ENCODE measurements around the gene PTGES. TPM values are rescaled to one million over a fixed set of nuclear protein-coding genes. Genes with fewer than 3 reads are reported as not detected.

Gene PTGES
- total RNA-seq, 1 experiment from 2014 or later: 2.5 TPM

DNA sequence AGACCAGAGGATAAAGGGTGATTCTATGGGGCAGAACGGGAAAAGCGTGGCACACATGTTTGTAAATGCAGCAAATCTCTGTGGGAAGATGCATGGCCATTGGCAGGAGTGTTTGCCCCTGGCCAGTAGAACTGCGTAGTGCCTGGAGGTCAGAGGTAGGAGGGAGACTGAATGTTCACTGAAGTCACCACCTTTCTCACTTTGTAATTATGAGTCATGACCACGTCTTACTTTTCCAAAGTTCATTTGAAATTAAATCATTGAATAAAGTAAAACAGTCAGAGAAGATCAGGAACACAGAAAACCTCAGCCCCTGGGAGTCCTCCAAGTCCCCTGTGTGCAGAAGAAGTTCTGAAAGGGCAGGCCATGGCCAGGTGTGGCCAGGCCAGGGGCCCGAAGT, 4.6 kb downstream of the PTGES start:
- H3K36me3 Mint-ChIP-seq: no peaks in the 10 kb centered on the region
- H3K27me3 Mint-ChIP-seq (ENCODE audit: low read depth): no peaks in the 10 kb centered on the region
- H3K4me1 Mint-ChIP-seq: peaks cover 14% of the 10 kb centered on the region
- H3K9me3 Mint-ChIP-seq: no peaks in the 10 kb centered on the region
- TF ChIP-seq ZNF416 (CRISPR knock-in tag; IDR thresholded peaks at IDR 0.05) (no peak), JUN (CRISPR knock-in tag; IDR thresholded peaks at IDR 0.05) (no peak)
- TF ChIP-seq, protein P1, sequence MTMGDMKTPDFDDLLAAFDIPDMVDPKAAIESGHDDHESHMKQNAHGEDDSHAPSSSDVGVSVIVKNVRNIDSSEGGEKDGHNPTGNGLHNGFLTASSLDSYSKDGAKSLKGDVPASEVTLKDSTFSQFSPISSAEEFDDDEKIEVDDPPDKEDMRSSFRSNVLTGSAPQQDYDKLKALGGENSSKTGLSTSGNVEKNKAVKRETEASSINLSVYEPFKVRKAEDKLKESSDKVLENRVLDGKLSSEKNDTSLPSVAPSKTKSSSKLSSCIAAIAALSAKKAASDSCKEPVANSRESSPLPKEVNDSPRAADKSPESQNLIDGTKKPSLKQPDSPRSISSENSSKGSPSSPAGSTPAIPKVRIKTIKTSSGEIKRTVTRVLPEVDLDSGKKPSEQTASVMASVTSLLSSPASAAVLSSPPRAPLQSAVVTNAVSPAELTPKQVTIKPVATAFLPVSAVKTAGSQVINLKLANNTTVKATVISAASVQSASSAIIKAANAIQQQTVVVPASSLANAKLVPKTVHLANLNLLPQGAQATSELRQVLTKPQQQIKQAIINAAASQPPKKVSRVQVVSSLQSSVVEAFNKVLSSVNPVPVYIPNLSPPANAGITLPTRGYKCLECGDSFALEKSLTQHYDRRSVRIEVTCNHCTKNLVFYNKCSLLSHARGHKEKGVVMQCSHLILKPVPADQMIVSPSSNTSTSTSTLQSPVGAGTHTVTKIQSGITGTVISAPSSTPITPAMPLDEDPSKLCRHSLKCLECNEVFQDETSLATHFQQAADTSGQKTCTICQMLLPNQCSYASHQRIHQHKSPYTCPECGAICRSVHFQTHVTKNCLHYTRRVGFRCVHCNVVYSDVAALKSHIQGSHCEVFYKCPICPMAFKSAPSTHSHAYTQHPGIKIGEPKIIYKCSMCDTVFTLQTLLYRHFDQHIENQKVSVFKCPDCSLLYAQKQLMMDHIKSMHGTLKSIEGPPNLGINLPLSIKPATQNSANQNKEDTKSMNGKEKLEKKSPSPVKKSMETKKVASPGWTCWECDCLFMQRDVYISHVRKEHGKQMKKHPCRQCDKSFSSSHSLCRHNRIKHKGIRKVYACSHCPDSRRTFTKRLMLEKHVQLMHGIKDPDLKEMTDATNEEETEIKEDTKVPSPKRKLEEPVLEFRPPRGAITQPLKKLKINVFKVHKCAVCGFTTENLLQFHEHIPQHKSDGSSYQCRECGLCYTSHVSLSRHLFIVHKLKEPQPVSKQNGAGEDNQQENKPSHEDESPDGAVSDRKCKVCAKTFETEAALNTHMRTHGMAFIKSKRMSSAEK (CRISPR knock-in tag; IDR thresholded peaks at IDR 0.05; ENCODE audit: borderline replicate concordance): no peak
- no peak overlapping the region for H3K4me3 Mint-ChIP-seq
- DNase-seq (ENCODE audit: low spot score): no peak
- no peak for ATAC-seq
- peak overlapping the region; percentile 52; the same call in 1 of the 2 replicates for H3K27ac Mint-ChIP-seq
- POLR2A ChIA-PET: no interaction called here
- CTCF ChIA-PET: interaction anchor here (0.7 to 6.7 kb wide), 2 partner anchors 10 to 22 kb away, joined by 3 to 55 read pairs; no protein-coding TSS in a partner anchor

DNA sequence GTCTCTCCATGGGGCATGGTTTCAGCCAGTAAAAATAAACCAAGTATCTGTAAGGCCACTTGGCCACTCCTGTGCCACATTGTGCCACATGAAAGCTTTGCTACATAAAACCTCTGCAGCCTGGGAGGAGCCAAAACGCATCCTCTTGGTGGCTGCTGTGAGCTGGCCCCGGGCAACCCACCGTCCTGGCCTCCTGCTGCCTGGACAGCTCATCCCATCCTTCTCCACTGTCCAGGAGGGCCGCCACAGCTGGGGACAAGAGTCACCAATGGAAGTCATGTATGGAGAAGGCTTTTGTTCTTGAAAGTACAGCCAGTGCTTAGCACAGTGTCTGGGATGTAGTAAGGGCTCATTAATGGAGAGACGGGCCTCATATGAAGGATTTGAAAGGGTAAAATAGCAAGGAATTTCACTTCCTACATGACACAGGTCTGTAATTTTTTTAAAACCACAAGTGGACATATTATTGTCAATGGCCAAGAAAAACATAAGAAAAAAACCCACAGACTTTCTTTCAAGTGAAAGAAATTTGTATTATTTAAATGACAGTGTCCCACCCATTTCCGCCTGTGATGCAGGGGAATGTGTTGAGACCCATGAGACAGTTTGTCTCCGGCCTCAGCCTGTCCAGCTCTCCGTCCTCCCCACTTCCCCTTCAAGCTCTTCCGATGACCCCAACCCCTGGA, 6.6 kb downstream of the PTGES start:
- Mint-ChIP-seq H3K27ac (peak overlapping the region; percentile 18; the same call in 1 of the 2 replicates), H3K4me3 (no peak overlapping the region), H3K36me3 (no peaks in the 10 kb centered on the region), H3K4me1 (no peaks in the 10 kb centered on the region), H3K9me3 (no peaks in the 10 kb centered on the region), H3K27me3 (ENCODE audit: low read depth) (no peaks in the 10 kb centered on the region)
- ChIA-PET POLR2A (no interaction called here), CTCF (interaction anchor here (0.6 to 2.1 kb wide), 2 partner anchors 9 to 19 kb away, joined by 3 to 13 read pairs; no protein-coding TSS in a partner anchor)
- ATAC-seq (no peak), DNase-seq (ENCODE audit: low spot score) (no peak)
- TF ChIP-seq JUN (CRISPR knock-in tag; IDR thresholded peaks at IDR 0.05): no peak
- no peak for TF ChIP-seq HMGA2 (CRISPR knock-in tag; IDR thresholded peaks at IDR 0.05)
- no peak for TF ChIP-seq MXD4 (CRISPR knock-in tag; IDR thresholded peaks at IDR 0.05; ENCODE audit: borderline replicate concordance)
- TF ChIP-seq, protein P2, sequence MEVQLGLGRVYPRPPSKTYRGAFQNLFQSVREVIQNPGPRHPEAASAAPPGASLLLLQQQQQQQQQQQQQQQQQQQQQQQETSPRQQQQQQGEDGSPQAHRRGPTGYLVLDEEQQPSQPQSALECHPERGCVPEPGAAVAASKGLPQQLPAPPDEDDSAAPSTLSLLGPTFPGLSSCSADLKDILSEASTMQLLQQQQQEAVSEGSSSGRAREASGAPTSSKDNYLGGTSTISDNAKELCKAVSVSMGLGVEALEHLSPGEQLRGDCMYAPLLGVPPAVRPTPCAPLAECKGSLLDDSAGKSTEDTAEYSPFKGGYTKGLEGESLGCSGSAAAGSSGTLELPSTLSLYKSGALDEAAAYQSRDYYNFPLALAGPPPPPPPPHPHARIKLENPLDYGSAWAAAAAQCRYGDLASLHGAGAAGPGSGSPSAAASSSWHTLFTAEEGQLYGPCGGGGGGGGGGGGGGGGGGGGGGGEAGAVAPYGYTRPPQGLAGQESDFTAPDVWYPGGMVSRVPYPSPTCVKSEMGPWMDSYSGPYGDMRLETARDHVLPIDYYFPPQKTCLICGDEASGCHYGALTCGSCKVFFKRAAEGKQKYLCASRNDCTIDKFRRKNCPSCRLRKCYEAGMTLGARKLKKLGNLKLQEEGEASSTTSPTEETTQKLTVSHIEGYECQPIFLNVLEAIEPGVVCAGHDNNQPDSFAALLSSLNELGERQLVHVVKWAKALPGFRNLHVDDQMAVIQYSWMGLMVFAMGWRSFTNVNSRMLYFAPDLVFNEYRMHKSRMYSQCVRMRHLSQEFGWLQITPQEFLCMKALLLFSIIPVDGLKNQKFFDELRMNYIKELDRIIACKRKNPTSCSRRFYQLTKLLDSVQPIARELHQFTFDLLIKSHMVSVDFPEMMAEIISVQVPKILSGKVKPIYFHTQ (CRISPR knock-in tag; IDR thresholded peaks at IDR 0.05): no peak
- TF ChIP-seq ATF1 (CRISPR knock-in tag; IDR thresholded peaks at IDR 0.05): no peak
- TF ChIP-seq, protein P3, sequence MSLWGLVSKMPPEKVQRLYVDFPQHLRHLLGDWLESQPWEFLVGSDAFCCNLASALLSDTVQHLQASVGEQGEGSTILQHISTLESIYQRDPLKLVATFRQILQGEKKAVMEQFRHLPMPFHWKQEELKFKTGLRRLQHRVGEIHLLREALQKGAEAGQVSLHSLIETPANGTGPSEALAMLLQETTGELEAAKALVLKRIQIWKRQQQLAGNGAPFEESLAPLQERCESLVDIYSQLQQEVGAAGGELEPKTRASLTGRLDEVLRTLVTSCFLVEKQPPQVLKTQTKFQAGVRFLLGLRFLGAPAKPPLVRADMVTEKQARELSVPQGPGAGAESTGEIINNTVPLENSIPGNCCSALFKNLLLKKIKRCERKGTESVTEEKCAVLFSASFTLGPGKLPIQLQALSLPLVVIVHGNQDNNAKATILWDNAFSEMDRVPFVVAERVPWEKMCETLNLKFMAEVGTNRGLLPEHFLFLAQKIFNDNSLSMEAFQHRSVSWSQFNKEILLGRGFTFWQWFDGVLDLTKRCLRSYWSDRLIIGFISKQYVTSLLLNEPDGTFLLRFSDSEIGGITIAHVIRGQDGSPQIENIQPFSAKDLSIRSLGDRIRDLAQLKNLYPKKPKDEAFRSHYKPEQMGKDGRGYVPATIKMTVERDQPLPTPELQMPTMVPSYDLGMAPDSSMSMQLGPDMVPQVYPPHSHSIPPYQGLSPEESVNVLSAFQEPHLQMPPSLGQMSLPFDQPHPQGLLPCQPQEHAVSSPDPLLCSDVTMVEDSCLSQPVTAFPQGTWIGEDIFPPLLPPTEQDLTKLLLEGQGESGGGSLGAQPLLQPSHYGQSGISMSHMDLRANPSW (CRISPR knock-in tag; conservative IDR thresholded peaks at IDR 0.05; ENCODE audit: low read depth): no peak
- TF ChIP-seq, protein P4, sequence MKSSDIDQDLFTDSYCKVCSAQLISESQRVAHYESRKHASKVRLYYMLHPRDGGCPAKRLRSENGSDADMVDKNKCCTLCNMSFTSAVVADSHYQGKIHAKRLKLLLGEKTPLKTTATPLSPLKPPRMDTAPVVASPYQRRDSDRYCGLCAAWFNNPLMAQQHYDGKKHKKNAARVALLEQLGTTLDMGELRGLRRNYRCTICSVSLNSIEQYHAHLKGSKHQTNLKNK (CRISPR knock-in tag; IDR thresholded peaks at IDR 0.05): no peak
- TF ChIP-seq ZNF138 (CRISPR knock-in tag; conservative IDR thresholded peaks at IDR 0.05): no peak
- TF ChIP-seq, protein P5, sequence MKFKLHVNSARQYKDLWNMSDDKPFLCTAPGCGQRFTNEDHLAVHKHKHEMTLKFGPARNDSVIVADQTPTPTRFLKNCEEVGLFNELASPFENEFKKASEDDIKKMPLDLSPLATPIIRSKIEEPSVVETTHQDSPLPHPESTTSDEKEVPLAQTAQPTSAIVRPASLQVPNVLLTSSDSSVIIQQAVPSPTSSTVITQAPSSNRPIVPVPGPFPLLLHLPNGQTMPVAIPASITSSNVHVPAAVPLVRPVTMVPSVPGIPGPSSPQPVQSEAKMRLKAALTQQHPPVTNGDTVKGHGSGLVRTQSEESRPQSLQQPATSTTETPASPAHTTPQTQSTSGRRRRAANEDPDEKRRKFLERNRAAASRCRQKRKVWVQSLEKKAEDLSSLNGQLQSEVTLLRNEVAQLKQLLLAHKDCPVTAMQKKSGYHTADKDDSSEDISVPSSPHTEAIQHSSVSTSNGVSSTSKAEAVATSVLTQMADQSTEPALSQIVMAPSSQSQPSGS (CRISPR knock-in tag; IDR thresholded peaks at IDR 0.05; ENCODE audit: borderline replicate concordance, low read depth): no peak
- TF ChIP-seq NFATC4 (CRISPR knock-in tag; IDR thresholded peaks at IDR 0.05): no peak
- TF ChIP-seq TEAD1 (CRISPR knock-in tag; IDR thresholded peaks at IDR 0.05): no peak
- TF ChIP-seq, protein P1 (CRISPR knock-in tag; IDR thresholded peaks at IDR 0.05; ENCODE audit: borderline replicate concordance): no peak
- TF ChIP-seq, protein P6, sequence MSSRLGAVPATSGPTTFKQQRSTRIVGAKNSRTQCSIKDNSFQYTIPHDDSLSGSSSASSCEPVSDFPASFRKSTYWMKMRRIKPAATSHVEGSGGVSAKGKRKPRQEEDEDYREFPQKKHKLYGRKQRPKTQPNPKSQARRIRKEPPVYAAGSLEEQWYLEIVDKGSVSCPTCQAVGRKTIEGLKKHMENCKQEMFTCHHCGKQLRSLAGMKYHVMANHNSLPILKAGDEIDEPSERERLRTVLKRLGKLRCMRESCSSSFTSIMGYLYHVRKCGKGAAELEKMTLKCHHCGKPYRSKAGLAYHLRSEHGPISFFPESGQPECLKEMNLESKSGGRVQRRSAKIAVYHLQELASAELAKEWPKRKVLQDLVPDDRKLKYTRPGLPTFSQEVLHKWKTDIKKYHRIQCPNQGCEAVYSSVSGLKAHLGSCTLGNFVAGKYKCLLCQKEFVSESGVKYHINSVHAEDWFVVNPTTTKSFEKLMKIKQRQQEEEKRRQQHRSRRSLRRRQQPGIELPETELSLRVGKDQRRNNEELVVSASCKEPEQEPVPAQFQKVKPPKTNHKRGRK (CRISPR knock-in tag; IDR thresholded peaks at IDR 0.05; ENCODE audit: borderline replicate concordance): no peak
- TF ChIP-seq MYBL2 (CRISPR knock-in tag; IDR thresholded peaks at IDR 0.05): no peak
